Skeletal muscle satellite cell (primary cell): ENCODE data around the gene FAM118A.
"Not testable (repeated sequence)": the region's sequence is repeated elsewhere in the genome, so short reads cannot be mapped to it uniquely, and the experiment has no call there.

Experiments
- H3K27me3 ChIP-seq: 2 replicates; pipeline ENCODE4 v1.7.0; 2013; ENCODE audit warnings: low read length; ENCODE audit not compliant: control insufficient read depth, insufficient read depth
- H3K36me3 ChIP-seq: 2 replicates; pipeline ENCODE4 v1.7.0; 2013; ENCODE audit warnings: mild to moderate bottlenecking, control low read depth, low read length; ENCODE audit not compliant: insufficient read depth
- H3K4me1 ChIP-seq: 2 replicates; pipeline ENCODE4 v1.7.0; 2013; ENCODE audit warnings: low read length; ENCODE audit not compliant: control insufficient read depth, insufficient read depth
- H3K4me2 ChIP-seq: 2 replicates; pipeline ENCODE4 v1.7.0; 2013; ENCODE audit warnings: mild to moderate bottlenecking, low read length
- H3K4me3 ChIP-seq: 2 replicates; pipeline ENCODE4 v1.7.0; 2013; ENCODE audit warnings: low read length
- H3K9ac ChIP-seq: 2 replicates; pipeline ENCODE4 v1.7.0; 2013; ENCODE audit warnings: mild to moderate bottlenecking, low read depth, low read length, moderate library complexity
- H3K9me3 ChIP-seq: replicated peaks from 2 replicates; pipeline ENCODE4 v1.7.0; 2013; ENCODE audit warnings: mild to moderate bottlenecking, control low read depth, low read length

The FAM118A gene

GRCh38 chr22:45322873-45323525, 13.3 kb downstream of the FAM118A start:
- H3K4me2 ChIP-seq: no peak overlapping the region
- peaks cover 15% of the 10 kb centered on the region for H3K36me3 ChIP-seq
- H3K27me3 ChIP-seq: no peaks in the 10 kb centered on the region
- H3K9ac ChIP-seq: no peak overlapping the region
- peaks cover 27% of the 10 kb centered on the region for H3K4me1 ChIP-seq
- no peak overlapping the region for H3K4me3 ChIP-seq
- H3K9me3 ChIP-seq: no peaks in the 10 kb centered on the region

GRCh38 chr22:45323695-45324094, 14.0 kb downstream of the FAM118A start:
- Histone ChIP-seq H3K4me3 (no peak overlapping the region), H3K4me2 (no peak overlapping the region), H3K27me3 (no peaks in the 10 kb centered on the region), H3K9ac (no peak overlapping the region), H3K9me3 (no peaks in the 10 kb centered on the region), H3K4me1 (peaks cover 20% of the 10 kb centered on the region), H3K36me3 (peaks cover 15% of the 10 kb centered on the region)

GRCh38 chr22:45324311-45324711, 14.6 kb downstream of the FAM118A start:
- Histone ChIP-seq H3K4me3 (no peak overlapping the region), H3K4me2 (no peak overlapping the region), H3K4me1 (peaks cover 20% of the 10 kb centered on the region), H3K36me3 (peaks cover 15% of the 10 kb centered on the region), H3K27me3 (no peaks in the 10 kb centered on the region), H3K9me3 (no peaks in the 10 kb centered on the region), H3K9ac (no peak overlapping the region)

DNA sequence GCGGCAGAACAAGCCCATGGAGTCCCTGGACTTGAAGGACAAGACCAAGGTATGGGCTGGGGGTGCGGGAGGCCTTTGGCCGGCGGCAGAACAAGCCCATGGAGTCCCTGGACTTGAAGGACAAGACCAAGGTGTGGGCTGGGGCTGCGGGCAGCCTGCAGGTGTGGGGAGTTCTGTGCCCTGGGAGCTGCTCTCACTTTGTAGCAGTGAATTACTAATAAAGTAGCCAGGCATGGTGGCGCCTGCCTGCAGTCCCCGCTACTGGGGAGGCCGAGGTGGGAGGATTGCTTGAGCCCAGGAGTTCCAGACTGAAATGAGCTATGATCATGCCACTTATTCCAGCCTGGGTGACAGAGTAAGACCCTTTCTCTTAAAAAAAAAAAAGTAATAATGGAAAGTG, 18.5 kb downstream of the FAM118A start:
- not testable (repeated sequence) for H3K4me3 ChIP-seq, H3K27me3 ChIP-seq, H3K9me3 ChIP-seq, H3K4me1 ChIP-seq, H3K4me2 ChIP-seq, H3K9ac ChIP-seq
- H3K36me3 ChIP-seq: peaks cover 21% of the 10 kb centered on the region

DNA sequence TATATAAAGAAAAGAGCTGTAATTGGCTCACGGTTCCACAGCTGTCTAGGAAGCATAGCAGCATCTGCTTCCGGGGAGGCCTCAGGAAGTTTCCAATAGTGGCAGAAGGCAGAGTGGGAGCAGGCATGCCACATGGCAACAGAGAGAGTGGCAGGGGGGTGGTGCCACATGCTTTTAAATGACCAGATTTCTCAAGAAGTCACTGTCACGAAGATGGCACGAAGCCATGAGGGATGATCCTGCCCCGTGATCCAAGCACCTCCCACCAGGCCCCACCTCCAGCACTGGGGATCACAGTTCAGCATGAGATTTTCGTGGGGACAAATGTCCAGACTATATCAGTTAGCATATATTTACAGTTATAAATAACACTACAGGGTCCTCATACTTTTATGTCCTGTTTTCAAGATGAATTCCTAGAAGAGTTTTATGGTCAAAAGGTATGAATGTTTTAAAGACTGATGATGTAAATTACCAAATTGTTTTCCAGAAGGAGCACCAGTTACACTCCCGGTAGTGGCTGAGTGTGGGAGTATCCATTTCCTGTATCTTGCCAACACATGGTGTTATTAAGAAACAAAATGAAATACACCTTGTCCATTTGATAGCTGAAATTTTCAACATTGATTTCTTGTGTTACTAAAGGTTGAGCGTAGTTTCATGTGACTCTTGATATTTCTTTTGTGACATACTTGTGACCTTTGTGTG, 19.2 kb downstream of the FAM118A start:
- Histone ChIP-seq H3K36me3 (peaks cover 15% of the 10 kb centered on the region), H3K9me3 (no peaks in the 10 kb centered on the region), H3K4me2 (no peak overlapping the region), H3K27me3 (no peaks in the 10 kb centered on the region), H3K4me3 (no peak overlapping the region), H3K9ac (no peak overlapping the region), H3K4me1 (peaks cover 7% of the 10 kb centered on the region)

- Histone ChIP-seq H3K9ac (no peak overlapping the region), H3K9me3 (no peaks in the 10 kb centered on the region), H3K4me3 (no peak overlapping the region), H3K36me3 (peaks cover 15% of the 10 kb centered on the region), H3K27me3 (no peaks in the 10 kb centered on the region), H3K4me1 (peaks cover 7% of the 10 kb centered on the region), H3K4me2 (no peak overlapping the region)
Observed at GRCh38 chr22:45329530-45329936, 19.8 kb downstream of the FAM118A start.

DNA sequence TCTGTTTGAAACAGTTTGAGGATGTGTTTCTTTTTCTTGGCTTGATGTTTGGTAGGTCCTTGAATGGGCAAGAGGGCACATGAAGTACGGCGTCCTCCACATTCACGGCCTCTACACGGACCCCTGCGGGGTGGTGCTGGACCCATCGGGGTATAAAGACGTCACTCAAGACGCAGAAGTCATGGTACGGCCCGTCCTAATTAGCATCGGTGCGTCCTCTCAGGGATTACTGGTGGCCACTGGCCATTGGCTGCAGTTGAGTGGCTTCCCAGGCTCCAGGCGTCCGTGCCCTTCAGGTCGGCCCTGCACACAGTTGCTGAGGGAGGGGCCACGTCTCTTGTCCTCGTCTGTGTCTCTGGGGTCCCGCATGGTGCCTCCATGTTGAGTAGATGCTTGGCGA, 20.8 kb downstream of the FAM118A start:
- Histone ChIP-seq H3K4me3 (no peak overlapping the region), H3K9me3 (no peaks in the 10 kb centered on the region), H3K36me3 (peaks cover 11% of the 10 kb centered on the region), H3K27me3 (no peaks in the 10 kb centered on the region), H3K4me1 (peaks cover 7% of the 10 kb centered on the region), H3K4me2 (no peak overlapping the region), H3K9ac (no peak overlapping the region)

DNA sequence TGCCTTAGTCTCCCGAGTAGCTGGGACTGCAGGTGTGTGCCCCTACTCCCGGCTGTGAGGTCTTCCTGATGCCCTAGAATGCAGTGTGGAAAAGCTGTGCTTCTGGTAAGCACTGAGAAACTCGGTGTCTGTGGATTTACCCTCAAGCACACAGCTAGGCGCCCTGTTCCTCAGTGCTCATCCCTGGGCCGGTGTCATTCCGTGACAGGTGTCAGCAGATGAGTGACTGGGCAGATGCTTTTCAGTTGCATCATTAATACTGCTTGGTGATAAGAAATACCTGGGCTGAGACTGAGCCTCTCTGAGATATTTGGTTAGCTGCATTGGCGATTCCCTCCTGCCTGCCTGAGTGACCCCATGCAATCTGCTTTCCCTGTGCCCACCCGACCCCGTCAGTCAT, 21.8 kb downstream of the FAM118A start:
- H3K36me3 ChIP-seq: peaks cover 12% of the 10 kb centered on the region
- no peaks in the 10 kb centered on the region for H3K27me3 ChIP-seq

DNA sequence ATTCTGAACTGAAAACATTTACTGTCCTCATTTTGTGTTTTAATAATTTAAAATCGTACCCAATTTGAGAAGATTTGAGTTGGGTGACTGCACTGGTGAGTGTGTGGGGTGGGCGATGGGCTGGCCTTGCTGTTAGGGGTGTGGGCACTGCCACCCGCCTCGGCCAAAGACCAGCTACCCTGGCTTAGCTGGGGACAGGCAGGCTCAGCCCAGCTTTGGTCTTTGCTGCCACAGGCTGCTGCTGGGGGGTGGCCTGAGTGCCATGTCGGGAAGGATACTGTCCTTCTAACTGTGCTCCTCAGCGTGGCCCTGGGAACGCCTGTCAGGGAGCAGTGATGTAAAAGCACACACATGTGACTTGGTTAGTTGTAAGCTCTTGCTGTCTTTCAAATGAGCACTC, 22.3 kb downstream of the FAM118A start:
- Histone ChIP-seq H3K9me3 (no peaks in the 10 kb centered on the region), H3K36me3 (peaks cover 13% of the 10 kb centered on the region), H3K4me2 (no peak overlapping the region), H3K4me1 (peaks cover 18% of the 10 kb centered on the region), H3K9ac (no peak overlapping the region), H3K4me3 (no peak overlapping the region), H3K27me3 (no peaks in the 10 kb centered on the region)

More for the DNA sequence above, 21.8 kb downstream of the FAM118A start:
- no peak overlapping the region for H3K4me3 ChIP-seq
- H3K4me2 ChIP-seq: no peak overlapping the region
- H3K9ac ChIP-seq: no peak overlapping the region
- no peaks in the 10 kb centered on the region for H3K9me3 ChIP-seq
- H3K4me1 ChIP-seq: peaks cover 13% of the 10 kb centered on the region

DNA sequence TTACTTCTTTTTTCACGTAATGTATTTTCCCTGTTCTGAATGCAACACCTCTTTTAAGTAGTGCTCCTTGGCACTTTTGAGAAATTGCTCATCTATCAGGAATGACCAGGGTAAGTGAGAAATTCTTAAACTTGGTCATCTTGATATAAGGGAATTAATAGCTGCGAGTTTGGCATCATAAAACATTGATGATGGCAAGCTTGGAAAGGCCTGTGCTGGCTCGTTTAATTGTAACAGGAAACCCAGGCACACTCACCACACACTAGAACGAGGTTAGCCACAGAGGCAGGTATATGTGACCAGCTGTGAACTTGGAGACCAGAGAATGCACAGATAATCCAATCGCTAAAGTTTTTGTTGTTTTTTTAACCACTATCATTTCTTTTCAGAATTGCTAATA, 24.3 kb downstream of the FAM118A start:
- Histone ChIP-seq H3K27me3 (no peaks in the 10 kb centered on the region), H3K9me3 (no peaks in the 10 kb centered on the region), H3K9ac (no peak overlapping the region), H3K4me2 (no peak overlapping the region), H3K4me1 (peaks cover 21% of the 10 kb centered on the region), H3K36me3 (peaks cover 13% of the 10 kb centered on the region), H3K4me3 (no peak overlapping the region)

DNA sequence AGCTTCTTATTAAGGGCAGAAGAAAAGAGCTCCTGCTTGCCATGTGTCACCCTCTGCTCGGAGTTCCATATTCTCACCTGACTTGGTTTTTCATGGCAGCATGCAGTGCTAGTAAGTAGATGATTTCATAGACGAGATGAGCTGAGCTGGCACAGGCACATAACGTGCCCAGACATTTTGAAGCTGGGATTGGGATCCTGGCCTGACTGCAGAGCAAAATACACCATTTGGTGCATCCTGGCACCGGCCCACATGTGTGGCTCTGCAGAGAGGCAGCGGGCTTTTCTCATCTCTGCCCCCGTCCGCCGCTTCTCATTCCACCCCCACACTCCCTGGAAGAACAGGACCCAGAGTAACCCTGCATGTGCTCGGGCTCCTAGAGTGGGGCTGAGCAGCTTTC, 24.8 kb downstream of the FAM118A start:
- H3K27me3 ChIP-seq: no peaks in the 10 kb centered on the region
- no peaks in the 10 kb centered on the region for H3K9me3 ChIP-seq
- peaks cover 12% of the 10 kb centered on the region for H3K36me3 ChIP-seq
- no peak overlapping the region for H3K4me3 ChIP-seq
- peaks cover 18% of the 10 kb centered on the region for H3K4me1 ChIP-seq
- H3K4me2 ChIP-seq: no peak overlapping the region
- H3K9ac ChIP-seq: no peak overlapping the region
